Measurements from ENCODE around the gene CAAP1.

DNA sequence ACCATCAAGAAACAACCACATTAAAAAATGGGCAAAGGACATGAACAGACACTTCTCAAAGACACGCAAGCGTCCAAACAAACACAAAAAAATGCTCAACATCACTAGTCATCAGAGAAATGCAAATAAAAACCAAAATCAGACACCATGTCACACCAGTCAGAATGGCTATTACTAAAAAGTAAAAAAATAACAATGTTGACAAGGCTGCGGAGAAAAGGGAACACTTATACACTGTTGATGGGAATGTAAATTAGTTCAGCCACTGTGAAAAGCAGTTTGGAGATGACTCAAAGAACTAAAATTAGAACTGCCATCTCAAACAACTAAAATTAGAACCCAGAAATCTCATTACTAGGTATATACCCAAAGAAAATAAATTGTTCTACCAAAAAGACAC lies 80.4 kb downstream of the CAAP1 start:
- TF ChIP-seq POLR2AphosphoS5 (IDR thresholded peaks at IDR 0.05; ENCODE audit: low read depth, low read length) (no peak), TAF1 (IDR thresholded peaks at IDR 0.05; ENCODE audit: borderline replicate concordance, insufficient read depth, low read length) (no peak), SIN3A (IDR thresholded peaks at IDR 0.05; ENCODE audit: borderline replicate concordance, insufficient read depth, low read length) (no peak), FOXP2 (optimal IDR thresholded peaks at IDR 0.05; ENCODE audit: borderline replicate concordance, extremely low read depth, extremely low read length, insufficient read depth) (no peak)
- TF ChIP-seq, protein P1, sequence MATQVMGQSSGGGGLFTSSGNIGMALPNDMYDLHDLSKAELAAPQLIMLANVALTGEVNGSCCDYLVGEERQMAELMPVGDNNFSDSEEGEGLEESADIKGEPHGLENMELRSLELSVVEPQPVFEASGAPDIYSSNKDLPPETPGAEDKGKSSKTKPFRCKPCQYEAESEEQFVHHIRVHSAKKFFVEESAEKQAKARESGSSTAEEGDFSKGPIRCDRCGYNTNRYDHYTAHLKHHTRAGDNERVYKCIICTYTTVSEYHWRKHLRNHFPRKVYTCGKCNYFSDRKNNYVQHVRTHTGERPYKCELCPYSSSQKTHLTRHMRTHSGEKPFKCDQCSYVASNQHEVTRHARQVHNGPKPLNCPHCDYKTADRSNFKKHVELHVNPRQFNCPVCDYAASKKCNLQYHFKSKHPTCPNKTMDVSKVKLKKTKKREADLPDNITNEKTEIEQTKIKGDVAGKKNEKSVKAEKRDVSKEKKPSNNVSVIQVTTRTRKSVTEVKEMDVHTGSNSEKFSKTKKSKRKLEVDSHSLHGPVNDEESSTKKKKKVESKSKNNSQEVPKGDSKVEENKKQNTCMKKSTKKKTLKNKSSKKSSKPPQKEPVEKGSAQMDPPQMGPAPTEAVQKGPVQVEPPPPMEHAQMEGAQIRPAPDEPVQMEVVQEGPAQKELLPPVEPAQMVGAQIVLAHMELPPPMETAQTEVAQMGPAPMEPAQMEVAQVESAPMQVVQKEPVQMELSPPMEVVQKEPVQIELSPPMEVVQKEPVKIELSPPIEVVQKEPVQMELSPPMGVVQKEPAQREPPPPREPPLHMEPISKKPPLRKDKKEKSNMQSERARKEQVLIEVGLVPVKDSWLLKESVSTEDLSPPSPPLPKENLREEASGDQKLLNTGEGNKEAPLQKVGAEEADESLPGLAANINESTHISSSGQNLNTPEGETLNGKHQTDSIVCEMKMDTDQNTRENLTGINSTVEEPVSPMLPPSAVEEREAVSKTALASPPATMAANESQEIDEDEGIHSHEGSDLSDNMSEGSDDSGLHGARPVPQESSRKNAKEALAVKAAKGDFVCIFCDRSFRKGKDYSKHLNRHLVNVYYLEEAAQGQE (IDR thresholded peaks at IDR 0.05; ENCODE audit: insufficient read depth in 1 of 2, low read depth in 2 of 2, low read length in 2 of 2): no peak

Measured in PFSK-1 (cell line).